Measurements from ENCODE around the gene DTD2. TPM values are rescaled to one million over a fixed set of nuclear protein-coding genes. Genes with fewer than 3 reads are reported as not detected.
A peak's percentile ranks its signal among the peaks of the same experiment; 100 is the strongest.

Gene DTD2
- total and polyA plus RNA-seq, 2 experiments from 2014 or later, result 13.4 to 54.4 TPM

GRCh38 chr14:31411218-31411727 is 46.0 kb downstream of the DTD2 start:
- H3K27me3 ChIP-seq (replicated peaks; ENCODE audit: insufficient read depth), result no peaks in the 10 kb centered on the region
- peaks cover 99% of the 10 kb centered on the region for H3K79me2 ChIP-seq (ENCODE audit: insufficient read depth)
- H4K20me1 ChIP-seq (ENCODE audit: insufficient read depth), result no peaks in the 10 kb centered on the region; the same call in 1 of the 2 replicates
- 32 to 40% methylated on average over 2 of the region's 2 CpGs for WGBS, 2 experiments (ENCODE audit: low coverage in 1 of 2, low lambda C conversion rate in 2 of 2, missing lambda C conversion rate in 2 of 2)
- no peaks in the 10 kb centered on the region for H3K9me2 ChIP-seq (ENCODE audit: insufficient read depth)
- no peaks in the 10 kb centered on the region for H3K9me3 ChIP-seq (ENCODE audit: low read depth)
- in situ Hi-C loops (cut with MboI), result no loop called here
- H3F3A ChIP-seq (ENCODE audit: insufficient read depth), result peaks cover 7% of the 10 kb centered on the region
- H2AFZ ChIP-seq, result no peak overlapping the region
- H3K4me1 ChIP-seq (ENCODE audit: insufficient read depth), result peaks cover 11% of the 10 kb centered on the region
- TF ChIP-seq EZH2 (IDR thresholded peaks at IDR 0.05; ENCODE audit: insufficient read depth, poor library complexity, severe bottlenecking) (no peak), EZH2phosphoT487 (IDR thresholded peaks at IDR 0.05; ENCODE audit: insufficient read depth, low read depth) (no peak)
- no peak overlapping the region for H3K4me3 ChIP-seq
- DNase-seq, result peak; percentile 40
- H3K4me2 ChIP-seq (ENCODE audit: unreplicated experiment), result no peak overlapping the region
- no peak overlapping the region for H3K27ac ChIP-seq
- no peaks in the 10 kb centered on the region for H3K36me3 ChIP-seq (ENCODE audit: low read depth)
- no peak overlapping the region for H3K9ac ChIP-seq

DNA sequence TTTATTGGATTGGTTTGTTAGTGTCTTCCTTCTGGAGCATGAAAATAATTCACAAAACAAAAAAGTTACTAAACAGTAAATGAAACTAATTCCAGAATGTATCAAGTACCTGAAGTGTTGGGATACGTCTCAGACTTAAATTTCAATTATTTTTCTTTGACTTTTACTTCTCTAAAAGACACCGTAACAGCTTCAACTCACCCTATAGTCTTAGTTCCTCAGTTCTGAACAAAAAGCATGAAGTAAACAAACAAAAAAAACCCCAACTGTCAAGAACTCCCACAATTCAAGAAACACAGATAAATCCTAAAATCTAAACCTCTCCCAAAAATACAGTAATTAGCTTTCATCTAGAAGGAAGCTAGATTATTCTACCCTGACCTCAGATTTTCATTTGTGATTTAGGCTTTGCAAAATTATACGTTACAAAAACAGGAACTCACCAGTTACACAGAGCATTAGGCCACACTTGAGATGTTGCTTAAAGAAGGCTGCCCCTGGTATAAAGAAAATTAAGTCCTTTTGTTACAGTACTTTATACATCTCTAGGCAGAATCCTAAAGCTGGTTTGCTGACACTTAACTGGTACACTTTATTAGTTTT is 47.2 kb downstream of the DTD2 start:
- no peak overlapping the region for H2AFZ ChIP-seq
- H3K9me2 ChIP-seq (ENCODE audit: insufficient read depth), result no peaks in the 10 kb centered on the region
- no peaks in the 10 kb centered on the region for H3K27me3 ChIP-seq (replicated peaks; ENCODE audit: insufficient read depth)
- peaks cover 7% of the 10 kb centered on the region for H3F3A ChIP-seq (ENCODE audit: insufficient read depth)
- no peak overlapping the region for H3K27ac ChIP-seq
- no peak for TF ChIP-seq EZH2phosphoT487 (IDR thresholded peaks at IDR 0.05; ENCODE audit: insufficient read depth, low read depth)
- TF ChIP-seq EZH2 (IDR thresholded peaks at IDR 0.05; ENCODE audit: insufficient read depth, poor library complexity, severe bottlenecking), result no peak
- H3K79me2 ChIP-seq (ENCODE audit: insufficient read depth), result peaks cover 99% of the 10 kb centered on the region
- H3K9ac ChIP-seq, result no peak overlapping the region
- WGBS, 2 experiments (ENCODE audit: low coverage in 1 of 2, low lambda C conversion rate in 2 of 2, missing lambda C conversion rate in 2 of 2), result 91 to 97% methylated on average over 3 of the region's 3 CpGs
- H4K20me1 ChIP-seq (ENCODE audit: insufficient read depth), result no peaks in the 10 kb centered on the region; the same call in 1 of the 2 replicates
- in situ Hi-C loops (cut with MboI), result no loop called here
- no peak overlapping the region for H3K4me3 ChIP-seq
- no peak overlapping the region for H3K4me2 ChIP-seq (ENCODE audit: unreplicated experiment)
- H3K4me1 ChIP-seq (ENCODE audit: insufficient read depth), result peaks cover 11% of the 10 kb centered on the region
- no peaks in the 10 kb centered on the region for H3K36me3 ChIP-seq (ENCODE audit: low read depth)
- DNase-seq, result no peak
- no peaks in the 10 kb centered on the region for H3K9me3 ChIP-seq (ENCODE audit: low read depth)

DNA sequence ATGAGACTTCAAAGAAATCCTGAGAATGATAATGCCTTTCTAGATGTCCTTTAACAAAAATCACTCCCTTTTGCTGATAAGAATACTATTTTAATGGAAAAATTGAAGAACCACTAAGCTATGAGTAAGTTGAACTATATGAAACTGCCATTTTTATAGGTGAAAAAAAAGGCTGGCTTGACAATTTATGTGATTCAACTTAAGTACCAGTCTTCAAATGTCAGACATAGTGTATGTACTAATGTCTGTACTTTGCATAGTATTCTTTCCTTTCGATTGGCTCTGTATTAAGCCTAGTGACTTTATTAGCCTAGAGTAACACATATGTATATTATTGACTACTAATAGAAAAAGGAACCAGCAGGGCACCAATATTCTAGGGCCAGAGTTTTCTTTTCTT is 48.9 kb downstream of the DTD2 start:
- H3K4me3 ChIP-seq, result no peak overlapping the region
- H3K27me3 ChIP-seq (replicated peaks; ENCODE audit: insufficient read depth), result no peaks in the 10 kb centered on the region
- H3K9me2 ChIP-seq (ENCODE audit: insufficient read depth), result no peaks in the 10 kb centered on the region
- peaks cover 99% of the 10 kb centered on the region for H3K79me2 ChIP-seq (ENCODE audit: insufficient read depth)
- no peaks in the 10 kb centered on the region for H3K9me3 ChIP-seq (ENCODE audit: low read depth)
- H3K4me1 ChIP-seq (ENCODE audit: insufficient read depth), result no peaks in the 10 kb centered on the region
- no peaks in the 10 kb centered on the region for H3K36me3 ChIP-seq (ENCODE audit: low read depth)
- in situ Hi-C loops (cut with MboI), result no loop called here
- no peak for TF ChIP-seq EZH2phosphoT487 (IDR thresholded peaks at IDR 0.05; ENCODE audit: insufficient read depth, low read depth)
- no peak for TF ChIP-seq EZH2 (IDR thresholded peaks at IDR 0.05; ENCODE audit: insufficient read depth, poor library complexity, severe bottlenecking)
- no peaks in the 10 kb centered on the region for H3F3A ChIP-seq (ENCODE audit: insufficient read depth)
- H3K27ac ChIP-seq, result no peak overlapping the region
- peaks cover 3% of the 10 kb centered on the region; the same call in 1 of the 2 replicates for H4K20me1 ChIP-seq (ENCODE audit: insufficient read depth)
- 75 to 79% methylated on average over 1 of the region's 1 CpG for WGBS, 2 experiments (ENCODE audit: low coverage in 1 of 2, low lambda C conversion rate in 2 of 2, missing lambda C conversion rate in 2 of 2)
- H3K9ac ChIP-seq, result no peak overlapping the region
- no peak overlapping the region for H2AFZ ChIP-seq
- no peak for DNase-seq
- no peak overlapping the region for H3K4me2 ChIP-seq (ENCODE audit: unreplicated experiment)

DNA sequence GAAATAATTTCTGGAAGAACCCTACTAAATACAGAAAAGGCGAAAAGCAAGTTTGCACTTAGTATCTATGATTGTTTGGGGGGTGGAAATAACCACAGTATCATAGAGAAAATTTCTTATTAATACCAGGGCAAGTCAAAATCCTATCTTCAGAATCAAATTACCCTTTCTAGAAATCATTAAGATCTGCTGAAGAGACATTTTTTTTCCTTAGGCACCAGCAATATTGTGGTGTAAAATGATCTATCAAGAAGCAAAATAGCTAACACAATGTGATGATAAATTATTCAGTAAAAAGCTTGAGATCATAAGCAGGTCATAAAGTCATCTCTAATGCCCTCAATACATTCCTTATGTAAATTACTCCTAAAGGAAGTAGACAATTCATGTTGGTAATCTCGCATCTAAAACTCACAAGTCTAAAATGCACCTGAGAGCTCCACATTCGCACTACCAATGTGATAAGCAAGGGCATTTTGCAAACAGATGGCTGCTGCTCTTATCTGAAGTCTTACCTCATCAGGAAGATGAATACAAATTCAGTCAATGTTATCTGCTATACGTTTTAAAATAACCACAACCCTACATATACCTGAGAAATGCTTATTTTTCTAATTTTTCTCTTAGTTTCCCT is 51.6 kb downstream of the DTD2 start:
- no peaks in the 10 kb centered on the region for H3K9me3 ChIP-seq (ENCODE audit: low read depth)
- 0 out of 2 replicates have a peak, but pooled peaks cover 6% of the 10 kb centered on the region for H3K4me1 ChIP-seq (ENCODE audit: insufficient read depth)
- no peaks in the 10 kb centered on the region for H3K27me3 ChIP-seq (replicated peaks; ENCODE audit: insufficient read depth)
- H3K27ac ChIP-seq, result no peak overlapping the region
- H3K36me3 ChIP-seq (ENCODE audit: low read depth), result peaks cover 15% of the 10 kb centered on the region
- no peaks in the 10 kb centered on the region for H3F3A ChIP-seq (ENCODE audit: insufficient read depth)
- no peak overlapping the region for H2AFZ ChIP-seq
- DNase-seq, result no peak
- H3K9ac ChIP-seq, result no peak overlapping the region
- no peaks in the 10 kb centered on the region for H3K9me2 ChIP-seq (ENCODE audit: insufficient read depth)
- peaks cover 97% of the 10 kb centered on the region for H3K79me2 ChIP-seq (ENCODE audit: insufficient read depth)
- H3K4me2 ChIP-seq (ENCODE audit: unreplicated experiment), result no peak overlapping the region
- in situ Hi-C loops (cut with MboI), result no loop called here
- no peak for TF ChIP-seq EZH2 (IDR thresholded peaks at IDR 0.05; ENCODE audit: insufficient read depth, poor library complexity, severe bottlenecking)
- no peak for TF ChIP-seq EZH2phosphoT487 (IDR thresholded peaks at IDR 0.05; ENCODE audit: insufficient read depth, low read depth)
- WGBS, 2 experiments (ENCODE audit: low coverage in 1 of 2, low lambda C conversion rate in 2 of 2, missing lambda C conversion rate in 2 of 2), result 98 to 99% methylated on average over 4 of the region's 4 CpGs
- no peak overlapping the region for H3K4me3 ChIP-seq
- H4K20me1 ChIP-seq (ENCODE audit: insufficient read depth), result peaks cover 6% of the 10 kb centered on the region; the same call in 1 of the 2 replicates

Data from GM23248 (cell line).